HepG2 (cell line): ENCODE measurements around the gene CCDC116. TPM values are rescaled to one million over a fixed set of nuclear protein-coding genes. Genes with fewer than 3 reads are reported as not detected.
A peak's percentile ranks its signal among the peaks of the same experiment; 100 is the strongest.

ENCODE experiments used
- ATAC-seq: fragments of 200-7000 bp; cut with Tn5 transposase; 3 replicates; pipeline ENCODE4 v1.9.1; 2020; ENCODE audit warnings: mild to moderate bottlenecking, moderate library complexity
- BruUV-seq: library from RNA; stranded (reverse); fragments of 400-500 nt; replicated peaks from 2 replicates; lab custom pipeline; 2021; lab: Mats Ljungman, UMichigan
- CTCF ChIA-PET: fragments of 300-600 bp; formaldehyde crosslinking; extraction: SDS; loops from one replicate; lab custom pipeline; 2021; ENCODE audit warnings: low total read pairs, inconsistent platforms, low intra/inter-chr PET ratio; lab: Yijun Ruan, JAX
- POLR2A ChIA-PET: fragments of 350-600 bp; sonication (Branson Sonifier 250); formaldehyde crosslinking; loops from one replicate; lab custom pipeline; 2020; ENCODE audit warnings: antibody characterized with exemption, inconsistent platforms; lab: Yijun Ruan, JAX
- DNase-seq: peaks from one replicate; pipeline ENCODE4 v3.0.0-alpha.2; 2015; ENCODE audit warnings: low spot score
- FAIRE-seq: peaks from 3 replicates; lab custom pipeline; 2011; peaks lifted over from hg19 to GRCh38; lab: Jason Lieb, UNC
- H2AFZ ChIP-seq: one replicate; pipeline ENCODE4 v1.6.1; 2011; ENCODE audit warnings: low read length, inconsistent platforms
- H3K27ac ChIP-seq: fragments of 300-600 bp; 3 replicates; pipeline ENCODE4 v1.8.0; 2011; ENCODE audit warnings: mixed run types, mild to moderate bottlenecking, mixed read lengths, low read length, inconsistent platforms; ENCODE audit not compliant: insufficient read depth; ENCODE audit errors: extremely low read length
- H3K27me3 ChIP-seq, 2 experiments: fragments of 200-600 bp in 1 of 2; 2 replicates in 1 of 2; 3 replicates in 1 of 2; pipeline versions ENCODE4 v1.6.0 to v1.8.0; 2011; ENCODE audit warnings: low read length in 2 of 2, mild to moderate bottlenecking in 2 of 2, moderate library complexity in 2 of 2, inconsistent platforms in 1 of 2; ENCODE audit not compliant: insufficient read depth in 2 of 2, control insufficient read depth in 1 of 2
- H3K36me3 ChIP-seq, 2 experiments: fragments of 200-600 bp in 1 of 2; replicated peaks in 1 of 2; 2 replicates in 1 of 2; 3 replicates in 1 of 2; pipeline versions ENCODE4 v1.5.1 to v1.8.0; 2011; ENCODE audit warnings: low read length in 2 of 2, inconsistent platforms in 1 of 2; ENCODE audit not compliant: insufficient read depth in 2 of 2, control insufficient read depth in 1 of 2
- H3K4me1 ChIP-seq: 2 replicates; pipeline ENCODE4 v1.5.1; 2012; ENCODE audit warnings: low read length, inconsistent platforms; ENCODE audit not compliant: insufficient read depth
- H3K4me2 ChIP-seq: 2 replicates; pipeline ENCODE4 v1.6.0; 2011; ENCODE audit warnings: low read depth, low read length, inconsistent platforms
- H3K4me3 ChIP-seq, 3 experiments: fragments of 200-600 bp in 1 of 3; sonication (generic), shearing (Covaris generic) in 1 of 3; replicated peaks in 1 of 3; 2 replicates each; pipeline ENCODE4 v1.5.1; 2011 to 2016; ENCODE audit warnings: low read length in 3 of 3, inconsistent platforms in 2 of 3, low read depth in 2 of 3, mild to moderate bottlenecking in 2 of 3, control low read depth in 1 of 3, mixed read lengths in 1 of 3; ENCODE audit not compliant: insufficient read depth in 1 of 3
- H3K79me2 ChIP-seq: one replicate; pipeline ENCODE4 v1.6.1; 2011; ENCODE audit warnings: low read length, inconsistent platforms; ENCODE audit not compliant: insufficient read depth
- H3K9ac ChIP-seq: 2 replicates; pipeline ENCODE4 v1.6.0; 2011; ENCODE audit warnings: mild to moderate bottlenecking, low read depth, low read length, inconsistent platforms; ENCODE audit not compliant: insufficient read depth
- H3K9me3 ChIP-seq: 2 replicates; pipeline ENCODE4 v1.5.1; 2012; ENCODE audit warnings: mild to moderate bottlenecking, low read length
- H4K20me1 ChIP-seq: 2 replicates; pipeline ENCODE4 v1.6.0; 2011; ENCODE audit warnings: inconsistent platforms, mild to moderate bottlenecking, low read length, moderate library complexity; ENCODE audit not compliant: insufficient read depth
- DNMT1 ChIP-seq: sonication (generic); formaldehyde crosslinking; IDR thresholded peaks from 2 replicates; pipeline ENCODE4 v1.5.1; 2020; ENCODE audit warnings: mild to moderate bottlenecking, missing genetic modification reagents
- HNRNPUL1 ChIP-seq: fragments of 200-400 bp; formaldehyde crosslinking; IDR thresholded peaks from 2 replicates; pipeline ENCODE4 v1.6.1; 2017; ENCODE audit warnings: low read depth, mild to moderate bottlenecking, low read length, moderate library complexity
- TMF1 ChIP-seq: sonication (generic); formaldehyde crosslinking; IDR thresholded peaks from 2 replicates; pipeline ENCODE4 v1.8.1; 2022; ENCODE audit warnings: low read depth, missing genetic modification reagents
- ZNF235 ChIP-seq: sonication (generic); formaldehyde crosslinking; IDR thresholded peaks from 2 replicates; pipeline ENCODE4 v1.8.1; 2023; ENCODE audit warnings: mild to moderate bottlenecking, missing genetic modification reagents, borderline replicate concordance
- ZNF335 ChIP-seq: sonication (generic); formaldehyde crosslinking; IDR thresholded peaks from 2 replicates; pipeline ENCODE4 v1.4.0; 2020; ENCODE audit warnings: missing genetic modification reagents
- ZNF672 ChIP-seq: sonication (generic); formaldehyde crosslinking; IDR thresholded peaks from 2 replicates; pipeline ENCODE4 v1.8.1; 2022; ENCODE audit warnings: missing genetic modification reagents
- ZNF782 ChIP-seq: sonication (generic); formaldehyde crosslinking; IDR thresholded peaks from 2 replicates; pipeline ENCODE4 v1.4.0; 2020; ENCODE audit warnings: missing genetic modification reagents, mild to moderate bottlenecking, borderline replicate concordance
- ZNF839 ChIP-seq: sonication (generic); formaldehyde crosslinking; IDR thresholded peaks from 2 replicates; pipeline ENCODE4 v1.4.0; 2020; ENCODE audit warnings: missing genetic modification reagents, mild to moderate bottlenecking, borderline replicate concordance
- WGBS: methylation state at CpG from one replicate; pipeline ENCODE4 v1.1.6; 2017; ENCODE audit warnings: low lambda C conversion rate; 5-methylcytosine and 5-hydroxymethylcytosine counted together
- in situ Hi-C: cut with HindIII; loops from 2 replicates; pipeline ENCODE4 v1.10.0; 2017; ENCODE audit warnings: low pct_unique_long_range_greater_than_20kb; ENCODE audit not compliant: extremely low pct_ligation_motif_present
- intact Hi-C: fragments of 100-400 bp; cut with micrococcal nuclease; formaldehyde crosslinking; loops from one replicate; pipeline ENCODE4 v1.10.0; 2022; ENCODE audit not compliant: unreplicated experiment
- polyA plus RNA-seq, 8 experiments: library from polyadenylated mRNA; depleted of rRNA in 3 of 8; stranded (reverse) in 7 of 8; unstranded in 1 of 8; fragments of >200 nt; fragmentation: Illumina TruSeq in 4 of 8; extraction: Trizol in 4 of 8; gene quantifications; 2 replicates each; pipeline versions ENCODE4 v1.2.1 to v1.2.3, GENCODE V29; 2011 to 2016; ENCODE audit warnings: low read depth in 4 of 8, missing spikeins in 1 of 8, mixed read lengths in 1 of 8; ENCODE audit not compliant: insufficient read depth in 1 of 8
- total RNA-seq, 5 experiments: library from RNA; depleted of rRNA; stranded (reverse); fragments of >200 nt; fragmentation: Illumina TruSeq; extraction: Trizol; gene quantifications; 2 replicates each; pipeline ENCODE4 v1.2.3, GENCODE V29; 2016; ENCODE audit warnings: low read depth in 1 of 5
- TF ChIP-seq, protein P1 (sequence below): sonication (generic); formaldehyde crosslinking; IDR thresholded peaks from 2 replicates; pipeline ENCODE4 v1.9.0; 2022; ENCODE audit warnings: missing genetic modification reagents, mild to moderate bottlenecking, borderline replicate concordance
- TF ChIP-seq, protein P2 (sequence below), 2 experiments: sonication (generic) in 1 of 2; formaldehyde crosslinking in 1 of 2; IDR thresholded peaks; 2 replicates each; pipeline versions ENCODE4 v1.4.0 to v1.6.1; 2018 to 2020; ENCODE audit warnings: missing genetic modification reagents in 2 of 2, borderline replicate concordance in 1 of 2, low read depth in 1 of 2, mild to moderate bottlenecking in 1 of 2, missing biosample characterization in 1 of 2
- TF ChIP-seq, protein P3 (sequence below): IDR thresholded peaks from 2 replicates; pipeline ENCODE4 v1.6.1; 2016
- TF ChIP-seq, protein P4 (sequence below): sonication (generic); formaldehyde crosslinking; conservative IDR thresholded peaks from 2 replicates; pipeline ENCODE4 v1.8.0; 2022; ENCODE audit warnings: missing genetic modification reagents
- TF ChIP-seq, protein P5 (sequence below): sonication (generic); formaldehyde crosslinking; conservative IDR thresholded peaks from 2 replicates; pipeline ENCODE4 v1.4.0; 2020; ENCODE audit warnings: missing genetic modification reagents

The CCDC116 gene
- total and polyA plus RNA-seq, 2 of the 13 experiments (the other 11 are each of a cell fraction or from before 2014, with no cell fraction given): 0.15 to 0.33 TPM

DNA sequence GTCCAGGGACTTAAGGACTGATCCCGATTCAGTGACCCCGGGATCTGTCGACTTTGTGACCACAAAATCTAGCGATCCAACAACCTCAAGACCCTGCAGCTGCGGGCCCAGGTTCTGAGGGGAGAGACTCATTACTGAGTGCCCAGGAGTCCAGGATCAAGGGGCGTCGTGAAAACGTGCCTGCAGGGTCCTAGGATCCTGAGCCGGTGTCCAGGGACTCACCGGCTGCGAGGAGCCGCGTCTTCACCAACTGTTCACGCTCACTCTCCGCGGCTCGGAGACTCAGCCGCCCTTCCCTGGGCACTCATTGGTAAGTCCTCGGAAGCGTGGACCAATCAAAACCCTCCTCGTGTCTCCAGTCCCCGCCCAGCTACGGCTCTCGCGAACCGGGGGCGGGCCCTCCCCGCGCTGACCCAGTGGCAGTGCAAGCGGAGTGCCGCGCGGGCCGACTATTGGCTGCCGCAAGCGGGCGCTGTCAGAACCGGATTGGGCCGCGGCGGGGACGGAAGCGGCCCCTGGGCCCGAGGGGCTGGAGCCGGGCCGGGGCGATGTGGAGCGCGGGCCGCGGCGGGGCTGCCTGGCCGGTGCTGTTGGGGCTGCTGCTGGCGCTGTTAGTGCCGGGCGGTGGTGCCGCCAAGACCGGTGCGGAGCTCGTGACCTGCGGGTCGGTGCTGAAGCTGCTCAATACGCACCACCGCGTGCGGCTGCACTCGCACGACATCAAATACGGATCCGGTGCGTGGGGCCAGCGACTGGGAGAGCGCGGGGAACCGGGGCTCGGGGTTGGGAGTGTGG is 9.4 kb downstream of the CCDC116 start, which contains the start of gene SDF2L1:
SDF2L1 (plus strand) TSS at position 514 of the 795 bp plus-strand sequence; CDS start at position 549, 35 bp downstream.
- Histone ChIP-seq H3K4me1 (peaks cover 61% of the 10 kb centered on the region), H3K9ac (peak within 1 kb of the TSS; percentile 85), H2AFZ (no peak within 1 kb of the TSS), H3K27me3 (no peaks in the 10 kb centered on the region), H3K27ac (peak within 1 kb of the TSS; percentile 86), H3K79me2 (peaks cover 10% of the 10 kb centered on the region), H3K36me3 (peaks cover 0 to 13% of the 10 kb centered on the region in 2 experiments; a peak in 2 of 5 replicates), H3K4me3 (peak within 1 kb of the TSS; percentile 66 to 87 (median 85)), H3K4me2 (peak within 1 kb of the TSS; percentile 96), H3K9me3 (no peaks in the 10 kb centered on the region), H4K20me1 (no peaks in the 10 kb centered on the region)
- DNase-seq (peak; percentile 97), ATAC-seq (peak; percentile 91), FAIRE-seq (peak; percentile 90)
- ChIA-PET CTCF (interaction anchor here (1.6 to 3.0 kb wide), 3 partner anchors 13 to 48 kb away, joined by 3 to 16 read pairs (median 11); partner anchors contain the start of gene YDJC), POLR2A (interaction anchor here (0.6 to 3.3 kb wide), 15 partner anchors 8 to 685 kb away, joined by 3 to 58 read pairs (median 4); partner anchors contain the start of genes CCDC116, PPIL2 and YDJC)
- WGBS: 0% methylated on average over 7 of the region's 76 CpGs
- intact Hi-C loops (loop anchor here (2.0 to 5.0 kb wide), 2 partner anchors 17 to 50 kb away; no protein-coding TSS in a partner anchor), in situ Hi-C loops (no loop called here)
- no TSS peak for BruUV-seq
- TF ChIP-seq ZNF672: no peak
- TF ChIP-seq DNMT1: no peak
- TF ChIP-seq, protein P1, sequence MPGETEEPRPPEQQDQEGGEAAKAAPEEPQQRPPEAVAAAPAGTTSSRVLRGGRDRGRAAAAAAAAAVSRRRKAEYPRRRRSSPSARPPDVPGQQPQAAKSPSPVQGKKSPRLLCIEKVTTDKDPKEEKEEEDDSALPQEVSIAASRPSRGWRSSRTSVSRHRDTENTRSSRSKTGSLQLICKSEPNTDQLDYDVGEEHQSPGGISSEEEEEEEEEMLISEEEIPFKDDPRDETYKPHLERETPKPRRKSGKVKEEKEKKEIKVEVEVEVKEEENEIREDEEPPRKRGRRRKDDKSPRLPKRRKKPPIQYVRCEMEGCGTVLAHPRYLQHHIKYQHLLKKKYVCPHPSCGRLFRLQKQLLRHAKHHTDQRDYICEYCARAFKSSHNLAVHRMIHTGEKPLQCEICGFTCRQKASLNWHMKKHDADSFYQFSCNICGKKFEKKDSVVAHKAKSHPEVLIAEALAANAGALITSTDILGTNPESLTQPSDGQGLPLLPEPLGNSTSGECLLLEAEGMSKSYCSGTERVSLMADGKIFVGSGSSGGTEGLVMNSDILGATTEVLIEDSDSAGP (CRISPR knock-in tag): no peak
- no peak for TF ChIP-seq ZNF782 (CRISPR knock-in tag)
- TF ChIP-seq, protein P2, sequence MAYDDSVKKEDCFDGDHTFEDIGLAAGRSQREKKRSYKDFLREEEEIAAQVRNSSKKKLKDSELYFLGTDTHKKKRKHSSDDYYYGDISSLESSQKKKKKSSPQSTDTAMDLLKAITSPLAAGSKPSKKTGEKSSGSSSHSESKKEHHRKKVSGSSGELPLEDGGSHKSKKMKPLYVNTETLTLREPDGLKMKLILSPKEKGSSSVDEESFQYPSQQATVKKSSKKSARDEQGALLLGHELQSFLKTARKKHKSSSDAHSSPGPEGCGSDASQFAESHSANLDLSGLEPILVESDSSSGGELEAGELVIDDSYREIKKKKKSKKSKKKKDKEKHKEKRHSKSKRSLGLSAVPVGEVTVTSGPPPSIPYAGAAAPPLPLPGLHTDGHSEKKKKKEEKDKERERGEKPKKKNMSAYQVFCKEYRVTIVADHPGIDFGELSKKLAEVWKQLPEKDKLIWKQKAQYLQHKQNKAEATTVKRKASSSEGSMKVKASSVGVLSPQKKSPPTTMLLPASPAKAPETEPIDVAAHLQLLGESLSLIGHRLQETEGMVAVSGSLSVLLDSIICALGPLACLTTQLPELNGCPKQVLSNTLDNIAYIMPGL (CRISPR knock-in tag; IDR thresholded peaks at IDR 0.05; ENCODE audit: borderline replicate concordance in 1 of 2, low read depth in 1 of 2): peak; percentile 36 to 40; a peak in 2 of 4 replicates
- TF ChIP-seq HNRNPUL1: no peak
- TF ChIP-seq, protein P3, sequence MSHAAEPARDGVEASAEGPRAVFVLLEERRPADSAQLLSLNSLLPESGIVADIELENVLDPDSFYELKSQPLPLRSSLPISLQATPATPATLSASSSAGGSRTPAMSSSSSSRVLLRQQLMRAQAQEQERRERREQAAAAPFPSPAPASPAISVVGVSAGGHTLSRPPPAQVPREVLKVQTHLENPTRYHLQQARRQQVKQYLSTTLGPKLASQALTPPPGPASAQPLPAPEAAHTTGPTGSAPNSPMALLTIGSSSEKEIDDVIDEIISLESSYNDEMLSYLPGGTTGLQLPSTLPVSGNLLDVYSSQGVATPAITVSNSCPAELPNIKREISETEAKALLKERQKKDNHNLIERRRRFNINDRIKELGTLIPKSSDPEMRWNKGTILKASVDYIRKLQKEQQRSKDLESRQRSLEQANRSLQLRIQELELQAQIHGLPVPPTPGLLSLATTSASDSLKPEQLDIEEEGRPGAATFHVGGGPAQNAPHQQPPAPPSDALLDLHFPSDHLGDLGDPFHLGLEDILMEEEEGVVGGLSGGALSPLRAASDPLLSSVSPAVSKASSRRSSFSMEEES (CRISPR knock-in tag): no peak
- peak; percentile 50; the same call in 1 of the 2 replicates for TF ChIP-seq TMF1
- TF ChIP-seq, protein P4, sequence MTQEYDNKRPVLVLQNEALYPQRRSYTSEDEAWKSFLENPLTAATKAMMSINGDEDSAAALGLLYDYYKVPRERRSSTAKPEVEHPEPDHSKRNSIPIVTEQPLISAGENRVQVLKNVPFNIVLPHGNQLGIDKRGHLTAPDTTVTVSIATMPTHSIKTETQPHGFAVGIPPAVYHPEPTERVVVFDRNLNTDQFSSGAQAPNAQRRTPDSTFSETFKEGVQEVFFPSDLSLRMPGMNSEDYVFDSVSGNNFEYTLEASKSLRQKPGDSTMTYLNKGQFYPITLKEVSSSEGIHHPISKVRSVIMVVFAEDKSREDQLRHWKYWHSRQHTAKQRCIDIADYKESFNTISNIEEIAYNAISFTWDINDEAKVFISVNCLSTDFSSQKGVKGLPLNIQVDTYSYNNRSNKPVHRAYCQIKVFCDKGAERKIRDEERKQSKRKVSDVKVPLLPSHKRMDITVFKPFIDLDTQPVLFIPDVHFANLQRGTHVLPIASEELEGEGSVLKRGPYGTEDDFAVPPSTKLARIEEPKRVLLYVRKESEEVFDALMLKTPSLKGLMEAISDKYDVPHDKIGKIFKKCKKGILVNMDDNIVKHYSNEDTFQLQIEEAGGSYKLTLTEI (CRISPR knock-in tag): no peak
- 0 out of 2 replicates have a peak, but pooled peaks have one; percentile 25 for TF ChIP-seq ZNF839 (CRISPR knock-in tag)
- no peak for TF ChIP-seq ZNF335 (CRISPR knock-in tag)
- TF ChIP-seq, protein P5, sequence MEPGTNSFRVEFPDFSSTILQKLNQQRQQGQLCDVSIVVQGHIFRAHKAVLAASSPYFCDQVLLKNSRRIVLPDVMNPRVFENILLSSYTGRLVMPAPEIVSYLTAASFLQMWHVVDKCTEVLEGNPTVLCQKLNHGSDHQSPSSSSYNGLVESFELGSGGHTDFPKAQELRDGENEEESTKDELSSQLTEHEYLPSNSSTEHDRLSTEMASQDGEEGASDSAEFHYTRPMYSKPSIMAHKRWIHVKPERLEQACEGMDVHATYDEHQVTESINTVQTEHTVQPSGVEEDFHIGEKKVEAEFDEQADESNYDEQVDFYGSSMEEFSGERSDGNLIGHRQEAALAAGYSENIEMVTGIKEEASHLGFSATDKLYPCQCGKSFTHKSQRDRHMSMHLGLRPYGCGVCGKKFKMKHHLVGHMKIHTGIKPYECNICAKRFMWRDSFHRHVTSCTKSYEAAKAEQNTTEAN (CRISPR knock-in tag): no peak
- TF ChIP-seq ZNF235 (CRISPR knock-in tag): no peak
